H9 (cell line): ENCODE results near the gene TMEM184A. TPM values are rescaled to one million over a fixed set of nuclear protein-coding genes. Genes with fewer than 3 reads are reported as not detected.

Experiments
- DNase-seq: peaks from one replicate; pipeline ENCODE4 v3.0.0-alpha.2; 2017
- H2AFZ ChIP-seq: one replicate; pipeline ENCODE4 v1.6.1; 2013; ENCODE audit warnings: mild to moderate bottlenecking, low read length, control low read depth, moderate library complexity
- H2AK5ac ChIP-seq: 2 replicates; pipeline ENCODE4 v1.6.1; 2013; ENCODE audit warnings: low read length, control low read depth, mixed read lengths; ENCODE audit not compliant: insufficient read length
- H2BK120ac ChIP-seq: one replicate; pipeline ENCODE4 v1.6.1; 2013; ENCODE audit warnings: low read depth, mild to moderate bottlenecking, low read length, control low read depth, inconsistent platforms; ENCODE audit not compliant: poor library complexity, severe bottlenecking
- H2BK12ac ChIP-seq: 2 replicates; pipeline ENCODE4 v1.6.1; 2013; ENCODE audit warnings: low read length, control low read depth, mixed read lengths, low read depth; ENCODE audit not compliant: insufficient read length
- H2BK15ac ChIP-seq: 2 replicates; pipeline ENCODE4 v1.6.1; 2013; ENCODE audit warnings: low read depth, low read length, control low read depth
- H2BK20ac ChIP-seq: one replicate; pipeline ENCODE4 v1.6.1; 2013; ENCODE audit warnings: low read depth, mild to moderate bottlenecking, low read length, control low read depth, inconsistent platforms; ENCODE audit not compliant: poor library complexity, severe bottlenecking
- H2BK5ac ChIP-seq: 2 replicates; pipeline ENCODE4 v1.6.1; 2013; ENCODE audit warnings: low read length, control low read depth, mixed read lengths; ENCODE audit not compliant: insufficient read length
- H3K14ac ChIP-seq: 2 replicates; pipeline ENCODE4 v1.6.1; 2013; ENCODE audit warnings: low read length, control low read depth; ENCODE audit not compliant: insufficient read depth
- H3K18ac ChIP-seq: 2 replicates; pipeline ENCODE4 v1.6.1; 2013; ENCODE audit warnings: low read depth, mild to moderate bottlenecking, mixed read lengths, low read length, control low read depth; ENCODE audit not compliant: insufficient read length
- H3K23ac ChIP-seq: 2 replicates; pipeline ENCODE4 v1.6.1; 2013; ENCODE audit warnings: low read length, control low read depth, mixed read lengths, low read depth; ENCODE audit not compliant: insufficient read length
- H3K23me2 ChIP-seq: 2 replicates; pipeline ENCODE4 v1.6.1; 2013; ENCODE audit warnings: low read depth, mild to moderate bottlenecking, mixed read lengths, low read length, control low read depth; ENCODE audit not compliant: insufficient read length, poor library complexity, severe bottlenecking
- H3K27ac ChIP-seq: 2 replicates; pipeline ENCODE4 v1.5.1; 2013; ENCODE audit warnings: low read length, control low read depth, mixed read lengths, low read depth; ENCODE audit not compliant: insufficient read length
- H3K27me3 ChIP-seq: 2 replicates; pipeline ENCODE4 v1.6.1; 2013; ENCODE audit warnings: low read length, control low read depth, inconsistent platforms; ENCODE audit not compliant: insufficient read depth
- H3K4ac ChIP-seq: 2 replicates; pipeline ENCODE4 v1.6.1; 2013; ENCODE audit warnings: low read depth, mild to moderate bottlenecking, control low read depth, inconsistent platforms, low read length, moderate library complexity
- H3K4me1 ChIP-seq: 2 replicates; pipeline ENCODE4 v1.6.1; 2013; ENCODE audit warnings: low read length, control low read depth, inconsistent platforms; ENCODE audit not compliant: insufficient read depth
- H3K4me2 ChIP-seq: 2 replicates; pipeline ENCODE4 v1.6.1; 2013; ENCODE audit warnings: low read length, control low read depth, mixed read lengths; ENCODE audit not compliant: insufficient read length, insufficient read depth
- H3K56ac ChIP-seq: 2 replicates; pipeline ENCODE4 v1.6.1; 2013; ENCODE audit warnings: low read depth, mild to moderate bottlenecking, mixed read lengths, low read length, control low read depth; ENCODE audit not compliant: insufficient read length
- H3K79me1 ChIP-seq: 2 replicates; pipeline ENCODE4 v1.6.1; 2013; ENCODE audit warnings: low read depth, mild to moderate bottlenecking, moderate library complexity, low read length, control low read depth, inconsistent platforms; ENCODE audit not compliant: insufficient read depth, poor library complexity, severe bottlenecking
- H3K79me2 ChIP-seq: 2 replicates; pipeline ENCODE4 v1.6.1; 2013; ENCODE audit warnings: low read length, control low read depth, inconsistent platforms; ENCODE audit not compliant: insufficient read depth
- H3K9ac ChIP-seq: 2 replicates; pipeline ENCODE4 v1.6.1; 2013; ENCODE audit warnings: low read length, control low read depth, mixed read lengths; ENCODE audit not compliant: insufficient read length; ENCODE audit errors: extremely low read depth
- H3K9me3 ChIP-seq: one replicate; pipeline ENCODE4 v1.6.1; 2013; ENCODE audit warnings: low read depth, low read length, inconsistent platforms; ENCODE audit not compliant: control insufficient read depth
- H3T11ph ChIP-seq: one replicate; pipeline ENCODE4 v1.6.1; 2013; ENCODE audit warnings: mild to moderate bottlenecking, low read length, control low read depth, inconsistent platforms
- H4K20me1 ChIP-seq: one replicate; pipeline ENCODE4 v1.6.1; 2013; ENCODE audit not compliant: control insufficient read depth, insufficient read length, insufficient read depth
- H4K5ac ChIP-seq: 2 replicates; pipeline ENCODE4 v1.6.1; 2013; ENCODE audit warnings: low read depth, mild to moderate bottlenecking, mixed read lengths, low read length, control low read depth; ENCODE audit not compliant: insufficient read length
- H4K8ac ChIP-seq: replicated peaks from 2 replicates; pipeline ENCODE4 v1.6.1; 2013; ENCODE audit warnings: low read length, control low read depth, mixed read lengths, low read depth; ENCODE audit not compliant: insufficient read length
- H4K91ac ChIP-seq: 2 replicates; pipeline ENCODE4 v1.6.1; 2013; ENCODE audit warnings: low read depth, mild to moderate bottlenecking, moderate library complexity, mixed read lengths, low read length, control low read depth; ENCODE audit not compliant: insufficient read length
- H3K27ac Mint-ChIP-seq, 3 experiments: 2 replicates in 2 of 3; 3 replicates in 1 of 3; pipeline ENCODE4 v1.8.0; 2020 to 2021; ENCODE audit warnings: mixed read lengths in 3 of 3, mild to moderate bottlenecking in 1 of 3, moderate library complexity in 1 of 3
- H3K27me3 Mint-ChIP-seq: 2 replicates; pipeline ENCODE4 v1.8.0; 2021; ENCODE audit warnings: low read depth, mild to moderate bottlenecking, moderate library complexity, mixed read lengths
- H3K36me3 Mint-ChIP-seq, 3 experiments: 2 replicates in 2 of 3; 3 replicates in 1 of 3; pipeline ENCODE4 v1.8.0; 2020 to 2021; ENCODE audit warnings: low read depth in 3 of 3, mixed read lengths in 3 of 3; ENCODE audit not compliant: insufficient read depth in 1 of 3
- H3K4me1 Mint-ChIP-seq, 2 experiments: 2 replicates each; pipeline ENCODE4 v1.8.0; 2020; ENCODE audit warnings: mixed read lengths in 2 of 2
- H3K4me3 Mint-ChIP-seq, 2 experiments: 2 replicates in 1 of 2; 3 replicates in 1 of 2; pipeline ENCODE4 v1.8.0; 2020 to 2021; ENCODE audit warnings: mild to moderate bottlenecking in 2 of 2, mixed read lengths in 2 of 2, moderate library complexity in 1 of 2
- H3K9me3 Mint-ChIP-seq, 2 experiments: 2 replicates in 1 of 2; 3 replicates in 1 of 2; pipeline ENCODE4 v1.8.0; 2020; ENCODE audit warnings: mild to moderate bottlenecking in 2 of 2, mixed read lengths in 2 of 2, moderate library complexity in 1 of 2
- WGBS: extraction: QIAGEN DNeasy Blood & Tissue Kit; methylation state at CpG from one replicate; pipeline ENCODE4 v1.1.7; 2013; ENCODE audit warnings: missing lambda C conversion rate, low lambda C conversion rate, mixed read lengths; ENCODE audit not compliant: insufficient read length; ENCODE audit errors: extremely low coverage; 5-methylcytosine and 5-hydroxymethylcytosine counted together
- total RNA-seq: library from RNA; stranded (reverse); gene quantifications from 2 replicates; pipeline ENCODE4 v1.2.1, GENCODE V29; 2021
- TF ChIP-seq, protein P1 (sequence below): fragments of 200-600 bp; sonication (generic); conservative IDR thresholded peaks from 3 replicates; pipeline ENCODE4 v1.8.0; 2021; ENCODE audit warnings: antibody characterized with exemption, mild to moderate bottlenecking

TMEM184A gene
- total RNA-seq, 1 experiment from 2014 or later = 1.3 TPM

DNA sequence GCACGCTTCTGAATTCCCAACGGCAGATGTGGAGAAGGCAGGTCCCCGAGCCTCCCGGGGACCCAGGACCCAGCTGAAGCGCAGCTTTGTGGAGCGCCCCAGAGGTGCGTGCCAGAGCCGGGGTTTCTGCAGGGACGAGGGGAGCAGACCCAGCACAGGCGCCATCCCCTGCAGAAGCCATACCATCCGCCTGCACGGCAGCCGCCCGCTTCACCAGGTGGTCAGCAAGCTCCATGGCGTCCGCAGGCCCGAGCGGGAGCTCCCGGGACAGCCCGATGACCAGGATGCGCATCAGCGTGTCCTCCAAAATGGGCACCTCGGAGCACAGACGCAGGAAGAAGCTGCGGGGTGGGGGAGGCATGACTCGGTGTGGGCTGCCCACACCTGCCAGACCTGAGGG, 62.4 kb downstream of the TMEM184A start:
- no peak overlapping the region for H3K4ac ChIP-seq
- TF ChIP-seq, protein P1, sequence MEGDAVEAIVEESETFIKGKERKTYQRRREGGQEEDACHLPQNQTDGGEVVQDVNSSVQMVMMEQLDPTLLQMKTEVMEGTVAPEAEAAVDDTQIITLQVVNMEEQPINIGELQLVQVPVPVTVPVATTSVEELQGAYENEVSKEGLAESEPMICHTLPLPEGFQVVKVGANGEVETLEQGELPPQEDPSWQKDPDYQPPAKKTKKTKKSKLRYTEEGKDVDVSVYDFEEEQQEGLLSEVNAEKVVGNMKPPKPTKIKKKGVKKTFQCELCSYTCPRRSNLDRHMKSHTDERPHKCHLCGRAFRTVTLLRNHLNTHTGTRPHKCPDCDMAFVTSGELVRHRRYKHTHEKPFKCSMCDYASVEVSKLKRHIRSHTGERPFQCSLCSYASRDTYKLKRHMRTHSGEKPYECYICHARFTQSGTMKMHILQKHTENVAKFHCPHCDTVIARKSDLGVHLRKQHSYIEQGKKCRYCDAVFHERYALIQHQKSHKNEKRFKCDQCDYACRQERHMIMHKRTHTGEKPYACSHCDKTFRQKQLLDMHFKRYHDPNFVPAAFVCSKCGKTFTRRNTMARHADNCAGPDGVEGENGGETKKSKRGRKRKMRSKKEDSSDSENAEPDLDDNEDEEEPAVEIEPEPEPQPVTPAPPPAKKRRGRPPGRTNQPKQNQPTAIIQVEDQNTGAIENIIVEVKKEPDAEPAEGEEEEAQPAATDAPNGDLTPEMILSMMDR = no peak
- H3K18ac ChIP-seq = no peak overlapping the region
- H4K8ac ChIP-seq = no peak overlapping the region
- no peak overlapping the region for H2BK5ac ChIP-seq
- no peak overlapping the region for H2BK20ac ChIP-seq
- DNase-seq = no peak
- no peak overlapping the region for H3K27ac ChIP-seq
- H2BK12ac ChIP-seq = no peak overlapping the region
- H3K4me1 Mint-ChIP-seq = no peaks in the 10 kb centered on the region
- H4K91ac ChIP-seq = no peak overlapping the region
- H3K4me2 ChIP-seq = no peak overlapping the region
- H3K79me1 ChIP-seq = no peaks in the 10 kb centered on the region
- H2AFZ ChIP-seq = no peak overlapping the region
- no peak overlapping the region for H3K56ac ChIP-seq
- no peak overlapping the region for H4K5ac ChIP-seq
- H3K4me1 ChIP-seq = no peaks in the 10 kb centered on the region
- H3K14ac ChIP-seq = no peak overlapping the region
- no peaks in the 10 kb centered on the region for H3K9me3 Mint-ChIP-seq
- H3K9ac ChIP-seq = no peak overlapping the region
- H3T11ph ChIP-seq = no peak overlapping the region
- no peaks in the 10 kb centered on the region for H3K27me3 Mint-ChIP-seq
- no peak overlapping the region for H2BK120ac ChIP-seq
- H2BK15ac ChIP-seq = no peak overlapping the region
- H3K27me3 ChIP-seq = no peaks in the 10 kb centered on the region
- H3K36me3 Mint-ChIP-seq = peaks cover 22 to 77% (median 66%) of the 10 kb centered on the region in 3 experiments; a peak in 6 of 7 replicates
- H3K23ac ChIP-seq = no peak overlapping the region
- H3K79me2 ChIP-seq = no peaks in the 10 kb centered on the region
- peaks cover 3% of the 10 kb centered on the region for H4K20me1 ChIP-seq
- no peaks in the 10 kb centered on the region for H3K23me2 ChIP-seq
- no peak overlapping the region for H2AK5ac ChIP-seq
- no CpG with 5 or more reads among the region's 26 CpGs for WGBS
- H3K4me3 Mint-ChIP-seq = no peak overlapping the region
- no peak overlapping the region for H3K27ac Mint-ChIP-seq
- H3K9me3 ChIP-seq = no peaks in the 10 kb centered on the region
